ENCODE measurements around the gene ACY1.

DNA sequence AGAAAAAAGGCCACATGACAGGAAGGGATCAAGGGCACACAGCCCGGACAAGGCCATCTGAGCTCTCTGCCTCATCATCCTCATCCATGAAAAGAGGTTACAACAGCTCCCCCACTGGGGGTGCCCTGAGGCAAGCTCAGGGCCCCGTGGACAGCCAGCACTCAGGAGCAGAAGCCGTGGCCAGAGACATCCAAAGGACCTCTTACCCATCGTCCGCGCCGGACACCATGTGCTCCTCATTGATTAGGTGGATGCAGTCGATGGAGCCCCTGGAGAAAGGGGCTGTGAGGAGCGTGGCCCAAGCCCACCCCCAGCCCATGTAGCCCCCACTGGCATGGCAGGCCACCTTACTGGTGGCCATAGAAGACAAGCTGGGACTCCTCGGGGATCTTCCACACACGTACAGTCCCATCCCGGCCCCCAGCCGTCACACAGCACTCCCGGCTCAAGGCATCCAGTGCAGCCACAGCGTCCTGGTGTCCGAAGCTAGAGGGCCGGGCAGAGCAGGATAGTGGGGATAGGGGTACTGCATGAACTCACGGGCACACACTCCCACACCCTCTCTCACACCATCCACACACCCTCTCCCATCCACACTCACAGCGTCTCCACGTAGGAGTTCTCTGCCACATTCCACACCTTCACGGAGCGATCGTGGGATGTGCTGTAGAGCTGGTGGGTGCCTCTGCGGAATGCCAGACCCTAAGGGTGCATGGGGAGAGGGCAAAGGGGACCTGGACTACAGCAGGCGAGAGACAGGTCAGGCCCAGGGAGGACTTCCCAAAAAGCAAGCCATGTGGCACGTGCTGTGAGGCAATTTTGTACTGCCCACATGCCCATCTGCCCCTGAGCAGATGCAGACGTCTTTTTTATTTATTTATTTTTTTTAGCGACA is 48.1 kb upstream of the ACY1 start:
- TF ChIP-seq EP300 (IDR thresholded peaks at IDR 0.05; ENCODE audit: low read depth) (no peak), POLR2AphosphoS5 (IDR thresholded peaks at IDR 0.05) (no peak)
